Stimulated activated CD4-positive, alpha-beta T cell treated with anti-CD3 and anti-CD28 coated beads, Interleukin-15, amount 100 ng/mL, for 1 hour (primary cell): ENCODE results near the gene KBTBD6.
"Not testable (repeated sequence)": the region's sequence is repeated elsewhere in the genome, so short reads cannot be mapped to it uniquely, and the experiment has no call there.

Experiments used
- DNase-seq, 2 donors: peaks; one replicate each; pipeline ENCODE4 v3.0.0-alpha.2; 2020; ENCODE audit warnings: low read depth in 1 of 2, low spot score in 1 of 2

The KBTBD6 gene

DNA sequence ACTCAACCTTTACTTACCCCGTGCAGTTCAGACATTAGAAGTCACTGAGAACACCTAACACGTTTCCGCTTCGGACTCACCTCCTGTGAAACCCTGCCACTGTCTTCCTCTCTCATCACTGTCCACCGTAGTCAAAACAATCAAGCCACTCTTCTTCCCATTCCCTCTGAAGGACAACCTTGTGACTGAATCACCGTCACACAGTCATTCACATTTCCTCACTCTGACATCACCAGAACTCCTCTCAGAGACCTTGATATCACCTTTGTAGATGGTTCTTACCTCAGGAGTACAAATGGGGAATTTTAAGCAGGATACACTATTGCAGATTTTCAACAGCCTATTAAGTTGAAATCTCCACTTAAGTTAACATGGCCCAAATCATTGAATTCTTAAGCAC lies 1.3 kb upstream of the KBTBD6 start:
- no peak for DNase-seq

DNA sequence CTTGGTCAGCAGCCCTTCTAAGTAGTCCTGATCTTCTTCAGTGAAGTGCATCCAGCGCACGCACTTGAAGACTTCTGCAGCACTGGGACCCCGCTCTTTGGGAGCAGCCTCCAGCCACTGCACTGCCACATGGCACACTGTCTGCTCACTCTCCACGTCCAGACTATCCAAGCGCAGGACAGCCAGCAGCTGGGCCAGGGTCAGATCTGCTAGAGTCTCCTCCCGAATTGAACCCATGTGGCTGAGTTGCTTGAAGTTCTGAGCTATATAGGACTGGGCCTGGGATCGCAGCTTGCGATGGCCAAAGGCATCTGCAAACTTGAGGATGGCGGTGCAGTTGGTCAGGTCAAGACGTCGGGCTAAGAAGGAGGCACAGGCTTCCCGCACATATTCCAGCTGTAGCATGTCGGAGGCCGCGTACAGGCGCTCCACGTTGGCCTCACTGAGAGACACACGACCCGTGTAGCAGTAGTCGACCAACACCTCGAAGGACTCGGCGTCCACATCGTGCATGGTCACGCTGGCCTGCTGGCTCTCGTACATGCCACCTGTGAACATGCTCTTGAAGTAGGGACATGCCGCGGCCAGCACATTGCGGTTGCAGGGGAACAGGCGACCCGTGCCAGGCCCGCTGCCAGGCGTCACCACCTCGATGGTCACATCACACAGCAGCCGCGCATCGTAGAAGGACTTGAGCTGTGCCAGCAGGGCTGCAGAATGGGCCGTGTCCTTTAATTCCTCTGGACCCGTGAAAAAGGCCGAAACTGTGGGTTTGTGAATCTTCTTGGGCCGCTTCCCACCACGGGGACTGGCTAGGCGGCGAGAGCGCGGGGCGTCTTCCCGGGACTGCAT lies 716 bp downstream of the KBTBD6 start:
- DNase-seq: not testable (repeated sequence)

DNA sequence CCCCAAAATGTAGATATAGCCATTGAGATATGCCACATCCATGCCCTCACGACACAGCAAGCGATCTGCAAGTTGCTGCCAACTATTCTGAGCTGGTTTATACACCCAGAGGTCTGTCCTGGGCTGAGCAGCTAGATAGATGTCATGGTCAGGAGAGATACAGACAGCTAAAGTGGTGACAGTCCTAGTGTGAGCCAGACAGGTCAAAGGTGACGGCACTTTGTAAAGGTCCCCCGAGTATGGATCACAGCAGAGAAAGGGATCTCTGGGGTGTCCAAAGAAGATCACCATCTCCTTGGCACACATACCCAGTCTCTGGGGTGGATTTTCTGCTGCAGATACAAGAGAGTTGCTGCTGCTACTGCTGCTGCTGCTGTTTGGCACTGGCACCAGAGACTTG lies 1.4 kb downstream of the KBTBD6 start:
- DNase-seq: not testable (repeated sequence)

DNA sequence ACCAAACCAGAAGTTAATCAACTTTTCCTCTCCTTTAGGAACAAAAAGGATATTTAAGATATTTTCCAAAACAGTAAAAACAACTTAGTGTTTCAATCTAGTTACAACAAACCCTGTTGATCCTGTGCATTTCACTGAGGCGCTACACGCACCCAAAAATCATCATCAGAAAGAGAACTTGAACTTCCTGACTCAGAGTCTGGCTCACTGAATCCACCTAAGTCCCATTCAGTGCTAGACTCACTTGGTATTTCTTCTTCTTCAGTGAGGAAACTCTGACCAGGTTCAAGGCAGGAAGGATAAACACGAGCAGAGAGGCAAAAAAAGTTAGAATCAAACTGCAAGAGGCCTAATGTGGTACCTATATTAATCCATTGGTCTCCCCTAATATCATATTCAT lies 2.2 kb downstream of the KBTBD6 start:
- DNase-seq: no peak

DNA sequence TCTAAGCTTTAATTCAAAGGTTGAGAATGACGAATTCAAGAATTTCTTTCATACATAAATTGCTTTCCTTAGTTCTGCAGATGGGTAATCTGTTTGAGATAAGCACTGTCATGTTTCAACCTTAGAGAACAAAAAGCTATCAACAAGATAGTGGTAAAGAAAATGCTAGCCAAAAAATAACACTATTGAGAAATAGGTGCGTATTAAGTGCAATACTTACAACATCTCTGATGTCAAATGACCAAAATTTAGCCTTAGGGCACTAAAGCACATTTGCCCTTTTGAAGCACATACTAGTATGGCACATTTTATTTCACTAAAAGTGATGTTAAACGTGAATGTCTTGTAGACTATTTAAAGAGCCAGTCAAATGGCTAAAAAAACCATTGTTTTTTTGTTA lies 4.9 kb downstream of the KBTBD6 start:
- no peak for DNase-seq

DNA sequence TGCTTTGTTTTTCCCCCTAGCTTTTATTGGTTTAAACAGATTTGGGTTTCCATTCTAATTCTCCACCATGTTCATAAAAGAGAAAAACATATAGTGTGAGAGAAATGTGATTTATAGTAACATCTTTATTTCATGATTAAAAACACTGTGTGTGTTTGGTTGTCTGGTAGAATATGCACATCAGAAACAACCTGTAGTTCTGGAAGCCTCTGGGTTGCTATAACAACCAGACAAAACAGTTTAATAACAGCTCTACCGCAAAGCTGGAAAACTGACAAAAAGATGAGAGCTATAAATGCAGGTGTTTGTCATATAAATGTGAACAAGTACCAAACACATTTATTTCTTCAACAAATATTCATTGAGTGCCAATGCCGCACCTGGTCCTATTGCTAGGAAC lies 9.8 kb downstream of the KBTBD6 start:
- DNase-seq: no peak

DNA sequence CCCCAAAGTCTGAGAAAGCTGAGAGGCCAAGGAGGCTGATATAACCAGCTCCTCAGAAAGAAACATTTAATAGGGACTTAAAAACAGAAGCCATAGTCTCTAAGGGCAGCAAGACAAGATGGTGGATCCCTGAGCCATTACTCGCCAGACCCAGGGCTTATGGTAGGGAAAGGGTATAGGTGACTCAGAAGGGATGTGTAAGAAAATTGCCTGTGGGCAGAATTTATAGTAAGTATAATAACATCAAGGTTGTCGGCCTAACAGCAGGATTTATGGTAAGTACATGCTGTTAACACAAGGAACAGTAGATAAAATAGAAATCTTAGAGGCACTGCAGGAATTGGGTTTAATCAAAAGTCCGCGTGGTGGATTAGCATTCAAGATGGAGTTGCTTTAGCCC lies 14.7 kb downstream of the KBTBD6 start:
- no peak for DNase-seq

DNA sequence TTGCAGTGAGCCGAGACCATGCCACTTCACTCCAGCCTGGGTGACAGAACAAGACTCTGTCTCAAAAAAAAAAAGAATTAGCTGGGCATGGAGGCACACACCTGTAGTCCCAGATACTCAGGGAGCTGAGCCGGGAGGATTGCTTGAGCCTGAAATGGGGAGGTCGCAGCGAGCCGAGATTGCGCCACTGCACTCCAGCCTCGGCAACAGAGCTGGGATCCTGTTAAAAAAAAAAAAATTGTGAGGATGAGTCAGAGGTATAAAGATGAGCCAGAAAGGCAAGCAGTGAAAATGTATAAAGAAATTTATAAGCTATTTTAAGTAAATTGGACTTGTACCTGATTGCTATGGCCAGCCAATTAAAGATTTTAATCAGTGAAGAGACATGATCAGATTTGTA lies 21.1 kb downstream of the KBTBD6 start:
- no peak for DNase-seq

DNA sequence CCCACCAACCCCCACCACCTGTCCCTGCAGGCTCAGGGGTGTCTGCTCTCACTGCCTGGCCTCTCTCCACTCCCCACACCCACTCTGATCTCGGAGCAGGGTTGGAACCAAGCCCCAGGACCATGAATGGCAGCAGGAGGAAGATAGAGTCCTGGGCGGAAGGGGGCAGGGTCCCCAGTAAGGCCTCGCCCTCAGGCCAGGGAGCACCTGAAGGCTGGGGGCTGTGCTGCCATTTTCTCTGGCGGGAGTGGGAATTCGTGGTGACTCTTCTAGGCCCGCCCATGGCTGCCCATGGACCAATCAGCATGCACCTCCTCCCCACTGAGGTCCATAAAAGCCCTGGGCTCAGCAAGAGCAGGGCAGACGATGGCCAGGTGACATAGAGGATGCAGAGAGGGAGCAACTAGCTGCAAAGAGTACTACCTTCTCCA lies 25.0 kb downstream of the KBTBD6 start:
- DNase-seq: no peak

DNA sequence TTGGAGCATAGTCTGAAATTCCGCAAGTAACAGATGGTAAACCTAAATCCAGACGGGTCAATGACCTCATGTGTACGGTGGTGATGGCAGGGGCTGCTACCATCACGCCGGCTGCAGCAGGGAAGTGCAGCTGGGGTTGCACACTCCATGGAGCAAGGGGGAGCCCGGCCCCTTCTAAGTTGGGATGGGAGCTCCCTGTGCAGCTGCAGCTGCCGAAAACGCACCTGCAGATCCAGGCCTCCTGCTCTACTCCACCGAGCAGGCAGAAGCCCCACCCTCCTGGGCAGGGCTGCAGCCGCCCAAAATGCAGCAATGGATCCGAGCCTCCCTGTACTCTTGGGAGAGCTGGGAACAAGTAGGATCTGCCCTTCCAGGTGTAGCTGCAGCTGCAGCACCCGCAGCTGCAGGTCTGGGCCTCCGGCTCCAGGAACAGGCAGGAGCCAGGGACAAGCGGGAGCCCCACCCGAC lies 25.5 kb downstream of the KBTBD6 start:
- DNase-seq: no peak

DNA sequence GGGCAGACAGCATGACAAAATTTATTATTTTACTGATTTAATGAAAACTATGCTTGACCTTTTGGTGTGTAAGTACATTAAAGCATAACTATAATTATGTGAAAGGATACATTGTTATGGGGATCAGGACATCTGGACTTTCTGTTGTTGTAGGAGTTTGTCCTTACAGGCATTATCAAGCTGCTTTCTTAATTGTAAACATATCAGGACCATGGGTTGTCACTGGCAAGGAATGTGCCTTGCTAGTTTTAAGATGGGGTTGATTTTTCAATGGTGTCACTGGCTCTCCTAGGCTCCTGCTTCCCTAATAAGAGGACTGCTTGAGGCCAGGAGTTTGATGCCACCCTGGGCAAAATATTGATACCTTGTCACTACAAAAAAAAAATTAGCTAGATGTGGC lies 32.6 kb downstream of the KBTBD6 start:
- no peak for DNase-seq

DNA sequence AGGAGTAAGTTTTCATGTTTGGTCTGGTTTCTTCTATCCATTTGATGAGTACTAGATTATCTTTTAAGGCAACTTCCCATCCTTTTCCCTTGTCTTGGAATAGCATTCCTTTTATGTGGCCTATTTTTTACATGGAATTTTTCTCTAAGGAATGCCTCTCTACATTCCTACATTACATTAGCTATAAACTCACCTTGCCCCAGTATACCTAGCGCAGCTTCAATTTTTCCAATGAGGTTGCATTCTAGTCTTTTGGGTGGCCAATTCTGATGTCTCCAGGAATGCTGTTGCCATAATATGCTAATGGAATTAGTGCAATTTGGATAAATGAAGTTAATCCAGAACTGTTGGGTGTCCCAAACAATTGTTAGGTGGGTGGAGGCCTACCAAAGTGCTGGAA lies 33.8 kb downstream of the KBTBD6 start:
- no peak for DNase-seq

DNA sequence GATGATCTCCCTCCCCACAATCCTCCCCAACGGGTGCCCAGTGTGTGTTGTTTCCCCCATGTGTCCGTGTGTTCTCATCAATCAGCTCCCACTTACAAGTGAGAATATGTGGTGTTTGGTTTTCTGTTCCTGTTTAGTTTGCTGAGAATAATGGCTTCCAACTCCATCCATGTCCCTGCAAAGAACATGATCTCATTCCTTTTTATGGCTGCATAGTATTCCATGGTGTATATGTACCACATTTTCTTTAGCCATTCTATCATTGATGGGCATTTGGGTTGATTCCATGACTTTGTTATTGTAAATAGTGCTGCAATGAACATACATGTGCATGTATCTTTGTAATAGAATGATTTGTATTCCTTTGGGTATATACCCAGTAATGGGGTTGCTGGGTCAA lies 36.9 kb downstream of the KBTBD6 start:
- DNase-seq: not testable (repeated sequence)

DNA sequence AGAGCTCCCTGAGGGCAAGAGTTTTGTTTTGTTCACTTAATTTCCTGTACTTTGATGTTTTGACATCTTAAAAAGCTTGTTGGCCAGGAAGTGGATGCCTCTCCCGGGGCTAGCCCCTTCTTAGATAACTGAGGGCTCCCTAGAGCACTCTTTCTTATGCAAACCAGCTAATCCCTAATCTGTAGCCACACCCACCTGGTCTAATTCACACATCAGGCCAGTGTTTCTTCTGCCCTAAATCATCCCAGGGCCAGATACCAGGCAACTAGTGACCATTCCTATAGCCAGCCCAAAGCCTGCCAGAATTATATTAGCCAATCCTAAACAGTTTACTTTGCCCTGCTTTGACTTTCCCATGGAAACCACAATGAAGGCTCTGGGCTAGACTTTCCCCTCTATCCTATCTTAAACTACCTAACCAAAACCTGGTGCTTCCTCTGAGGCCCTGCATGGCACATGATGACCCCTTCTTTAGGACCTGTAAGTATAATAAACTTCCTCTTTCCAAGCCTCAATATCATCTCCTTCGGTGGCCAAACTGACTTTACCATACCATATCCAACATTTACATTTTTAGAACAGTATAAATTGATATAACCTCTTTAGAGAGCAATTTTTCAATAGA lies 46.5 kb downstream of the KBTBD6 start:
- DNase-seq: no peak

DNA sequence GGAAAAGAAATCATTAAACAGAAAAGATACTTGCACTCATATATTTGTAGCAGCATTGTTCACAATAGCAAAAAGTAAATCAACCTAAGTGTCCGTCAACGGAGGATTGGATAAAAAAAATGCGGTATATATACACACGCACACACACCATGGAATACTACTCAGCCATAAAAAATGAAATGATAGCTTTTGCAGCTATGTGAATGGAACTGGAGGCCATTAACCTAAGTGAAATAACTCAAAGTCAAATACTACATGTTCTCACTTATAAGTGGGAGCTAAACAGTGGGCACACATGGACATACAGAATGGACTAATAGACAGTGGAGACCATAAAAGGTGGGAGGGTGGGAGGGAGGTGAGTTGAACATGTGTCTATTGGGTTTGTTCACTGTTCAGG lies 52.9 kb downstream of the KBTBD6 start:
- DNase-seq: no peak
